Skeletal muscle cell (primary cell): ENCODE measurements around the gene ASIC2.

Experiments
- DNase-seq: peaks from one replicate; pipeline ENCODE4 v3.0.0-alpha.2; 2010; ENCODE audit warnings: low read depth
- H3K4me3 ChIP-seq: 2 replicates; pipeline ENCODE4 v1.5.1; 2011; ENCODE audit warnings: low read depth, mild to moderate bottlenecking, control low read depth, low read length, moderate library complexity

Gene ASIC2

GRCh38 chr17:33135691-33136090 is 157.4 kb downstream of the ASIC2 start:
- no peak overlapping the region for H3K4me3 ChIP-seq
- no peak for DNase-seq

- DNase-seq, result no peak
These were observed 161.5 kb downstream of the ASIC2 start for GRCh38 chr17:33131620-33132019.

GRCh38 chr17:33127706-33128105 is 165.4 kb downstream of the ASIC2 start:
- H3K4me3 ChIP-seq, result no peak overlapping the region
- no peak for DNase-seq

More at GRCh38 chr17:33131620-33132019, 161.5 kb downstream of the ASIC2 start:
- no peak overlapping the region for H3K4me3 ChIP-seq

- H3K4me3 ChIP-seq, result no peak overlapping the region
These were observed 167.0 kb downstream of the ASIC2 start for GRCh38 chr17:33126086-33126485.

GRCh38 chr17:33125552-33125950 is 167.5 kb downstream of the ASIC2 start:
- H3K4me3 ChIP-seq, result no peak overlapping the region
- no peak for DNase-seq

More at GRCh38 chr17:33126086-33126485, 167.0 kb downstream of the ASIC2 start:
- DNase-seq, result no peak

GRCh38 chr17:33124871-33125551 is 168.1 kb downstream of the ASIC2 start:
- H3K4me3 ChIP-seq, result no peak overlapping the region
- DNase-seq, result no peak

- DNase-seq, result no peak
- H3K4me3 ChIP-seq, result no peak overlapping the region
These were observed 168.9 kb downstream of the ASIC2 start for GRCh38 chr17:33124185-33124584.

- no peak overlapping the region for H3K4me3 ChIP-seq
- no peak for DNase-seq
These were observed 171.3 kb downstream of the ASIC2 start for GRCh38 chr17:33121756-33122155.

GRCh38 chr17:33121272-33121671 is 171.8 kb downstream of the ASIC2 start:
- no peak overlapping the region for H3K4me3 ChIP-seq
- DNase-seq, result no peak

GRCh38 chr17:33120103-33120502 is 173.0 kb downstream of the ASIC2 start:
- no peak overlapping the region for H3K4me3 ChIP-seq
- no peak for DNase-seq

- DNase-seq, result no peak
- H3K4me3 ChIP-seq, result no peak overlapping the region
These were observed 174.6 kb downstream of the ASIC2 start for GRCh38 chr17:33118391-33119075.

- no peak overlapping the region for H3K4me3 ChIP-seq
These were observed 177.0 kb downstream of the ASIC2 start for GRCh38 chr17:33116021-33116551.

GRCh38 chr17:33115366-33115765 is 177.7 kb downstream of the ASIC2 start:
- no peak overlapping the region for H3K4me3 ChIP-seq
- DNase-seq, result no peak

More at GRCh38 chr17:33116021-33116551, 177.0 kb downstream of the ASIC2 start:
- no peak for DNase-seq

GRCh38 chr17:33113991-33114370 is 179.1 kb downstream of the ASIC2 start:
- DNase-seq, result no peak
- no peak overlapping the region for H3K4me3 ChIP-seq

GRCh38 chr17:33113276-33113990 is 179.7 kb downstream of the ASIC2 start:
- DNase-seq, result no peak
- H3K4me3 ChIP-seq, result no peak overlapping the region

- no peak for DNase-seq
- no peak overlapping the region for H3K4me3 ChIP-seq
These were observed 180.3 kb downstream of the ASIC2 start for GRCh38 chr17:33112763-33113162.

- no peak overlapping the region for H3K4me3 ChIP-seq
- DNase-seq, result no peak
These were observed 183.6 kb downstream of the ASIC2 start for GRCh38 chr17:33109336-33110072.

- H3K4me3 ChIP-seq, result no peak overlapping the region
- DNase-seq, result no peak
These were observed 186.4 kb downstream of the ASIC2 start for GRCh38 chr17:33106525-33107165.

GRCh38 chr17:33105911-33106310 is 187.2 kb downstream of the ASIC2 start:
- no peak for DNase-seq
- no peak overlapping the region for H3K4me3 ChIP-seq
